Fibroblast of the aortic adventitia (primary cell): ENCODE results near the gene RPL11. TPM values are rescaled to one million over a fixed set of nuclear protein-coding genes. Genes with fewer than 3 reads are reported as not detected.

Source experiments
- DNase-seq: peaks from one replicate; pipeline ENCODE4 v3.0.0-alpha.2; 2010; ENCODE audit warnings: low read depth
- H3K4me3 ChIP-seq: 2 replicates; pipeline ENCODE4 v1.5.1; 2011; ENCODE audit warnings: low read depth, mild to moderate bottlenecking, control low read depth, low read length, moderate library complexity
- total RNA-seq: library from RNA; depleted of rRNA; stranded (reverse); fragments of >200 nt; gene quantifications from 2 replicates; pipeline ENCODE4 v1.2.3, GENCODE V29; 2012; ENCODE audit warnings: low replicate concordance
- TF ChIP-seq, protein P1 (sequence below): IDR thresholded peaks from 2 replicates; pipeline ENCODE4 v1.5.1; 2011; ENCODE audit warnings: mild to moderate bottlenecking, low read length, control low read depth, inconsistent platforms; ENCODE audit not compliant: insufficient read depth

The RPL11 gene
- total RNA-seq, 1 donor, result 1,073 TPM

GRCh38 chr1:23709229-23709628, 17.6 kb downstream of the RPL11 start:
- DNase-seq, result no peak
- H3K4me3 ChIP-seq, result no peak overlapping the region
- TF ChIP-seq, protein P1, sequence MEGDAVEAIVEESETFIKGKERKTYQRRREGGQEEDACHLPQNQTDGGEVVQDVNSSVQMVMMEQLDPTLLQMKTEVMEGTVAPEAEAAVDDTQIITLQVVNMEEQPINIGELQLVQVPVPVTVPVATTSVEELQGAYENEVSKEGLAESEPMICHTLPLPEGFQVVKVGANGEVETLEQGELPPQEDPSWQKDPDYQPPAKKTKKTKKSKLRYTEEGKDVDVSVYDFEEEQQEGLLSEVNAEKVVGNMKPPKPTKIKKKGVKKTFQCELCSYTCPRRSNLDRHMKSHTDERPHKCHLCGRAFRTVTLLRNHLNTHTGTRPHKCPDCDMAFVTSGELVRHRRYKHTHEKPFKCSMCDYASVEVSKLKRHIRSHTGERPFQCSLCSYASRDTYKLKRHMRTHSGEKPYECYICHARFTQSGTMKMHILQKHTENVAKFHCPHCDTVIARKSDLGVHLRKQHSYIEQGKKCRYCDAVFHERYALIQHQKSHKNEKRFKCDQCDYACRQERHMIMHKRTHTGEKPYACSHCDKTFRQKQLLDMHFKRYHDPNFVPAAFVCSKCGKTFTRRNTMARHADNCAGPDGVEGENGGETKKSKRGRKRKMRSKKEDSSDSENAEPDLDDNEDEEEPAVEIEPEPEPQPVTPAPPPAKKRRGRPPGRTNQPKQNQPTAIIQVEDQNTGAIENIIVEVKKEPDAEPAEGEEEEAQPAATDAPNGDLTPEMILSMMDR, result no peak

GRCh38 chr1:23718482-23718881, 26.9 kb downstream of the RPL11 start:
- TF ChIP-seq, protein P1, result peak; percentile 54
- peak; percentile 42 for DNase-seq

GRCh38 chr1:23719162-23719820, 27.7 kb downstream of the RPL11 start:
- no peak overlapping the region for H3K4me3 ChIP-seq
- DNase-seq, result no peak
- TF ChIP-seq, protein P1, result no peak

More at GRCh38 chr1:23718482-23718881, 26.9 kb downstream of the RPL11 start:
- no peak overlapping the region for H3K4me3 ChIP-seq

DNA sequence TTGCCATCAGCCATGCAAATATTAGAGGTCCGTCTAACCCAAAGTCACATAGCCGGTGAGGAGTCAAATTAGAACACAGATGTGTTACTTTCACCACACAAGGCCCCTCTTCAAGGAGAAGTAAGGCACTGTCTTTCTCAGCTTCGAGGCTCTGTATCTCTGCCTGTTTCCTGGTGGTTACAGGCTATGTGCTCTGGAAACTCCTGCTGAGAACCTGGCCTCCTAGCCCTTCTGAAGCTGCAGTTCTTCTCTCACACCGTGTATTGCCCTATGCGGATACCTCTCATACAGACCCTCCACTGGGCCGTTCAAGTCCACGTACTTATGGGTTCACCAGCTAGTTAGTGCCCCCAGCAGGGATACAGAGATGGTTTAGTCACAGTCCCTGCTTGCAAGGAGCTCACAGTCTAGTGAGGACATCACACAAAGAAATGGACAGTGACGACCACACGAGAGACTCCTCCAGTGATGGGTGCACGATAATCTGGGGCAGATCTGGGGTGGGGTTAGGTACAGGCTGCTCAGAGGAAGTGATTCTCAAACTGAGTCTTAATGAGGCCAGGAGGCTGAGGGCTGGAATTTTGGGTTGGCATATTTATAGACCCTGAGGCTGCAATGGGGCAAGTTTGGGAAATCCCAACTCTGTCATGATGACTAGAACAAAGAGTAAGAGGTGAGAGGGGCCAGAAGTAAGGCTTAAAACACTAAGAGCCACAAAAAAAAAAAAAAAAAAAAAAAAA, 28.8 kb downstream of the RPL11 start:
- no peak for DNase-seq
- no peak overlapping the region for H3K4me3 ChIP-seq
- TF ChIP-seq, protein P1, result no peak

DNA sequence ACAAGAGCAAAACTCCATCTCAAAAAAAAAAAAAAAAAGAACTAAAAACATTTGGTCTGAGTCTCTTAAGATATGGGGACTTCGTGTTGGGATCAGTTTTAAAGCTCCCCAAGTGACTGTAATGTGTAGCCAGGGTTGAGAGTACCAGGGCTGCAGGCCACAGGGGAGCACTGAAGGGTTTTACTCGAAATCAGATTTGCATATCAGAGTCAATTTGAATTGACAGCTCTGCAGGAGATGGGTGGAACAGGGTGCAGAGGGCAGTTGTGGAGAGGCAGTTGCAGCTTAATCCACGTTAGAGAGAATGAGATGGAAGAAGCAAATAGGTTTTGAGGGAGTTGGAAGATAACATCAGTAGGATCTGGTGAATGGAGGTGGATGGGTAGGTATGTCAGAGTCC, 31.0 kb downstream of the RPL11 start:
- DNase-seq, result no peak
- TF ChIP-seq, protein P1, result no peak
- no peak overlapping the region for H3K4me3 ChIP-seq

DNA sequence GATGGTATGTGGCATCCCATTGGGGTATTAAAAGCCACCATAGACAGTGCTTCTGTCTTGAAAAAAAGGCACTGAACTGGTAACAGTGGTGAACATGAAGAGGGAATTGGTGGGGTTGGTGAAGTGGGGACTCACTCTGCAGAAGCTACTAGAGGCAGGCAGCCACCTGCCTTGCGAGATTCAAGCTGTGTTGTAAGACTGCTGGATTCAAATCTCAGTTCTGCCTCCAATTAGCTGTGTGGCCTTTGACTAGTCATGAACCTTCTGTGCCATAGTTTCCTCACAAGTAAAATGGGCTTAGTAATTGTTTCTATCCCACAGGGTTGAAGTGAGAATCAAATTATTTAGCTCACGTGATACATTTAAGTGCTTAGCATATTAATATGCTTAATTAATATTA, 35.1 kb downstream of the RPL11 start:
- no peak for DNase-seq
- TF ChIP-seq, protein P1, result no peak
- H3K4me3 ChIP-seq, result no peak overlapping the region
